SK-N-SH (cell line): Measurements from ENCODE around the gene ZNF484.
"Not testable (repeated sequence)": the region's sequence is repeated elsewhere in the genome, so short reads cannot be mapped to it uniquely, and the experiment has no call there.

Experiments used
- CHD2 ChIP-seq: fragments of 150-350 bp; IDR thresholded peaks from 2 replicates; pipeline ENCODE4 v1.6.1; 2018; ENCODE audit warnings: low read length; ENCODE audit not compliant: partially characterized antibody
- EP300 ChIP-seq, 2 experiments: IDR thresholded peaks; 2 replicates each; pipeline versions ENCODE4 v1.4.0 to v1.6.1; 2012; ENCODE audit warnings: borderline replicate concordance in 1 of 2, low read depth in 1 of 2, low read length in 1 of 2
- EZH2phosphoT487 ChIP-seq: fragments of 200-600 bp; sonication (generic); IDR thresholded peaks from 2 replicates; pipeline ENCODE4 v1.6.1; 2017; ENCODE audit warnings: low read depth, mixed run types, mild to moderate bottlenecking, antibody characterized with exemption, moderate library complexity, borderline replicate concordance
- NRF1 ChIP-seq: IDR thresholded peaks from 2 replicates; pipeline ENCODE4 v1.6.1; 2012; ENCODE audit warnings: low read depth, mild to moderate bottlenecking, low read length
- RFX5 ChIP-seq: IDR thresholded peaks from 2 replicates; pipeline ENCODE4 v1.6.1; 2012; ENCODE audit warnings: mild to moderate bottlenecking, improper control_type of control experiment, low read length
- TF ChIP-seq, protein P1 (sequence below): fragments of 200-600 bp; sonication (generic); IDR thresholded peaks from 2 replicates; pipeline ENCODE4 v1.6.1; 2017; ENCODE audit warnings: antibody characterized with exemption, mild to moderate bottlenecking, moderate library complexity
- TF ChIP-seq, protein P2 (sequence below): IDR thresholded peaks from 2 replicates; pipeline ENCODE4 v1.4.0; 2012; ENCODE audit warnings: low read depth, borderline replicate concordance

DNA sequence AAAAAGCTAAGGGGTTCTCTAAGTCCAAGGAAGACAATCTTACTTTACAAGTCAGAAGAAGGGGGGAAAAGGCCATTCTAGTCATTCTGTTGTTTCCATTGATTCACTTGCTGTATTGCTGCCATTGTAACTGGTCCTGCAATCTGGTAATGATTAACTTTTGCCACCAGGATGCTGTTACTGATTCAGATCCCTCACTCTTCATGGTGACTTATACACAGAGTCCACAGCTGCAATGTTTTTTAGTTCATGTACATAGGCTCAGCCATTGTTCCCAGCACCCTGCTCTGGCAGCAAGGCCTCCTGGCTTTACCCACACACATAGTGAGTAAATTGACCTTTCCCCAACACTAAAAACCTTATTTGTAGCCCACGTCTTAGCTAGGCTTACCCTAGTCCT, 57.9 kb downstream of the ZNF484 start:
- TF ChIP-seq, protein P1, sequence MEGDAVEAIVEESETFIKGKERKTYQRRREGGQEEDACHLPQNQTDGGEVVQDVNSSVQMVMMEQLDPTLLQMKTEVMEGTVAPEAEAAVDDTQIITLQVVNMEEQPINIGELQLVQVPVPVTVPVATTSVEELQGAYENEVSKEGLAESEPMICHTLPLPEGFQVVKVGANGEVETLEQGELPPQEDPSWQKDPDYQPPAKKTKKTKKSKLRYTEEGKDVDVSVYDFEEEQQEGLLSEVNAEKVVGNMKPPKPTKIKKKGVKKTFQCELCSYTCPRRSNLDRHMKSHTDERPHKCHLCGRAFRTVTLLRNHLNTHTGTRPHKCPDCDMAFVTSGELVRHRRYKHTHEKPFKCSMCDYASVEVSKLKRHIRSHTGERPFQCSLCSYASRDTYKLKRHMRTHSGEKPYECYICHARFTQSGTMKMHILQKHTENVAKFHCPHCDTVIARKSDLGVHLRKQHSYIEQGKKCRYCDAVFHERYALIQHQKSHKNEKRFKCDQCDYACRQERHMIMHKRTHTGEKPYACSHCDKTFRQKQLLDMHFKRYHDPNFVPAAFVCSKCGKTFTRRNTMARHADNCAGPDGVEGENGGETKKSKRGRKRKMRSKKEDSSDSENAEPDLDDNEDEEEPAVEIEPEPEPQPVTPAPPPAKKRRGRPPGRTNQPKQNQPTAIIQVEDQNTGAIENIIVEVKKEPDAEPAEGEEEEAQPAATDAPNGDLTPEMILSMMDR, result not testable (repeated sequence)
- not testable (repeated sequence) for TF ChIP-seq CHD2; EZH2phosphoT487; NRF1; RFX5; EP300 (IDR thresholded peaks at IDR 0.05; ENCODE audit: borderline replicate concordance in 1 of 2, low read depth in 1 of 2, low read length in 1 of 2)
- TF ChIP-seq, protein P2, sequence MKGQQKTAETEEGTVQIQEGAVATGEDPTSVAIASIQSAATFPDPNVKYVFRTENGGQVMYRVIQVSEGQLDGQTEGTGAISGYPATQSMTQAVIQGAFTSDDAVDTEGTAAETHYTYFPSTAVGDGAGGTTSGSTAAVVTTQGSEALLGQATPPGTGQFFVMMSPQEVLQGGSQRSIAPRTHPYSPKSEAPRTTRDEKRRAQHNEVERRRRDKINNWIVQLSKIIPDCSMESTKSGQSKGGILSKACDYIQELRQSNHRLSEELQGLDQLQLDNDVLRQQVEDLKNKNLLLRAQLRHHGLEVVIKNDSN, result not testable (repeated sequence)
